Liver (tissue), 9 donors: ENCODE results near the gene RPS6KA2. TPM values are rescaled to one million over a fixed set of nuclear protein-coding genes. Genes with fewer than 3 reads are reported as not detected.

ENCODE experiments used
- DNase-seq: peaks from one replicate; pipeline ENCODE4 v3.0.0-alpha.2; 2017; ENCODE audit warnings: low spot score
- H3K27ac ChIP-seq, 2 donors: one replicate each; pipeline ENCODE4 v1.7.0; 2013; ENCODE audit warnings: inconsistent platforms in 2 of 2, low read length in 2 of 2, control low read depth in 1 of 2, low read depth in 1 of 2, mild to moderate bottlenecking in 1 of 2
- H3K27me3 ChIP-seq, 4 donors: one replicate each; pipeline versions ENCODE4 v1.6.1 to v1.7.0; 2013; ENCODE audit warnings: low read length in 3 of 4, inconsistent platforms in 1 of 4, mild to moderate bottlenecking in 1 of 4, moderate library complexity in 1 of 4; ENCODE audit not compliant: control insufficient read depth in 4 of 4, insufficient read depth in 4 of 4
- H3K36me3 ChIP-seq, 4 donors: one replicate each; pipeline versions ENCODE4 v1.6.1 to v1.7.0; 2013; ENCODE audit warnings: low read length in 3 of 4, mild to moderate bottlenecking in 3 of 4, low read depth in 1 of 4, moderate library complexity in 1 of 4; ENCODE audit not compliant: control insufficient read depth in 4 of 4, insufficient read depth in 3 of 4
- H3K4me1 ChIP-seq, 4 donors: one replicate each; pipeline versions ENCODE4 v1.6.1 to v1.7.0; 2013; ENCODE audit warnings: low read length in 3 of 4, mild to moderate bottlenecking in 3 of 4, moderate library complexity in 1 of 4; ENCODE audit not compliant: control insufficient read depth in 4 of 4, insufficient read depth in 4 of 4
- H3K4me3 ChIP-seq, 3 donors: one replicate each; pipeline versions ENCODE4 v1.6.1 to v1.7.0; 2013; ENCODE audit warnings: low read length in 3 of 3, control low read depth in 1 of 3, low read depth in 1 of 3, mild to moderate bottlenecking in 1 of 3
- H3K9ac ChIP-seq, 2 donors: one replicate each; pipeline ENCODE4 v1.7.0; 2013; ENCODE audit warnings: low read length in 2 of 2, mild to moderate bottlenecking in 2 of 2, moderate library complexity in 2 of 2, control low read depth in 1 of 2, low read depth in 1 of 2
- H3K9me3 ChIP-seq, 4 donors: one replicate each; pipeline versions ENCODE4 v1.6.1 to v1.7.0; 2013; ENCODE audit warnings: low read length in 3 of 4; ENCODE audit not compliant: control insufficient read depth in 4 of 4
- ATF3 ChIP-seq: IDR thresholded peaks from 2 replicates; pipeline ENCODE4 v1.6.1; 2016; ENCODE audit warnings: antibody characterized with exemption
- CTCF ChIP-seq: fragments of 150-350 bp; IDR thresholded peaks from 2 replicates; pipeline ENCODE4 v1.5.1; 2017; ENCODE audit warnings: improper control_type of control experiment, low read depth, low read length; ENCODE audit not compliant: missing input control
- EGR1 ChIP-seq, 2 donors: IDR thresholded peaks; 2 replicates each; pipeline ENCODE4 v1.6.1; 2016 to 2018; ENCODE audit warnings: antibody characterized with exemption in 2 of 2, low read depth in 2 of 2
- FOXA1 ChIP-seq: IDR thresholded peaks from 2 replicates; pipeline ENCODE4 v1.6.1; 2016; ENCODE audit warnings: antibody characterized with exemption
- FOXA2 ChIP-seq: IDR thresholded peaks from 2 replicates; pipeline ENCODE4 v1.6.1; 2016; ENCODE audit warnings: antibody characterized with exemption
- GABPA ChIP-seq, 2 donors: IDR thresholded peaks in 1 of 2; conservative IDR thresholded peaks in 1 of 2; 2 replicates each; pipeline ENCODE4 v1.6.1; 2016; ENCODE audit warnings: antibody characterized with exemption in 2 of 2, mild to moderate bottlenecking in 1 of 2, moderate library complexity in 1 of 2
- HNF4A ChIP-seq, 2 donors: conservative IDR thresholded peaks; 2 replicates each; pipeline ENCODE4 v1.6.1; 2016; ENCODE audit warnings: antibody characterized with exemption in 2 of 2, mild to moderate bottlenecking in 2 of 2
- HNF4G ChIP-seq: IDR thresholded peaks from 2 replicates; pipeline ENCODE4 v1.6.1; 2016; ENCODE audit warnings: antibody characterized with exemption
- JUND ChIP-seq, 2 donors: IDR thresholded peaks; 2 replicates each; pipeline ENCODE4 v1.6.1; 2016; ENCODE audit warnings: antibody characterized with exemption in 2 of 2
- NR2F2 ChIP-seq: IDR thresholded peaks from 2 replicates; pipeline ENCODE4 v1.6.1; 2016; ENCODE audit warnings: antibody characterized with exemption
- RAD21 ChIP-seq, 2 donors: IDR thresholded peaks; 2 replicates each; pipeline ENCODE4 v1.6.1; 2016; ENCODE audit warnings: antibody characterized with exemption in 2 of 2, mild to moderate bottlenecking in 2 of 2
- REST ChIP-seq: IDR thresholded peaks from 2 replicates; pipeline ENCODE4 v1.6.1; 2016; ENCODE audit warnings: antibody characterized with exemption, mild to moderate bottlenecking
- RXRA ChIP-seq, 2 donors: IDR thresholded peaks; 2 replicates each; pipeline ENCODE4 v1.6.1; 2017 to 2018; ENCODE audit warnings: antibody characterized with exemption in 2 of 2, mild to moderate bottlenecking in 1 of 2
- SP1 ChIP-seq: IDR thresholded peaks from 2 replicates; pipeline ENCODE4 v1.6.1; 2018; ENCODE audit warnings: antibody characterized with exemption, mild to moderate bottlenecking
- TAF1 ChIP-seq: conservative IDR thresholded peaks from 2 replicates; pipeline ENCODE4 v1.6.1; 2016; ENCODE audit warnings: antibody characterized with exemption, mild to moderate bottlenecking
- WGBS: extraction: QIAGEN DNeasy Blood & Tissue Kit; methylation state at CpG from one replicate; pipeline ENCODE4 v1.1.7; 2013; 5-methylcytosine and 5-hydroxymethylcytosine counted together
- polyA plus RNA-seq, 2 donors: library from polyadenylated mRNA; stranded (reverse) in 1 of 2; unstranded in 1 of 2; fragments of 200-250 nt in 1 of 2; fragments of >200 nt in 1 of 2; fragmentation: Nextera tagmentation in 1 of 2; extraction: Ambion mirVana in 1 of 2; gene quantifications; one replicate each; pipeline versions ENCODE4 v1.2.1 to v1.2.3, GENCODE V29; 2013 to 2015
- total RNA-seq, 2 donors: library from RNA; depleted of rRNA; stranded (reverse); fragments of >200 nt; gene quantifications; one replicate each; pipeline ENCODE4 v1.2.3, GENCODE V29; 2014
- donor health status: healthy.
- donor health status: healthy.
- donor health status: healthy.
- donor health status: healthy.
- donor health status: healthy.

The RPS6KA2 gene
- total and polyA plus RNA-seq, 4 donors, result 2.5 to 9.0 (median 5.0) TPM

DNA sequence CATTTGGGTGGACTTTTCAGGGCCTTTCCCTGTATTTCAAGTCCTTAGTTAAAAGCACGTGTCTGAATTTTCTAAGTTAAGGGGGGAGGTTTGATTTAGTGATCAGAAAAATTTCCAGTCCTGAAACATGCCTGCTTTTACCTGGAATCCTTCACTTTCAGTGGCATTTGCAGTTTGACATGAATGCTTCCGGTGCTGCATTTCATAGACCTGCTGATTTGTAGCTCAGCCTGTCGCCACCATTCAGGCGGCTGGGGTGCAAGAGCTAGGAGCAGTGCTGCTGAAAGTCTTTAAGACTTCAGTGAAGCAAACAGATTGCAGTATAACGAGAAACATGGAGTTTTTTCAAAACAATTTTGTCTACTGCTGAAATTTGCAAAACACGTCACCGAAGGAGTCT, 14.0 kb downstream of the RPS6KA2 start:
- TF ChIP-seq GABPA (IDR thresholded peaks at IDR 0.05 in 1 of 2, conservative IDR thresholded peaks at IDR 0.05 in 1 of 2) (no peak), SP1 (no peak), HNF4A (conservative IDR thresholded peaks at IDR 0.05) (no peak), JUND (IDR thresholded peaks at IDR 0.05) (no peak)
- no peak overlapping the region for H3K27ac ChIP-seq
- WGBS, result 95% methylated on average over 7 of the region's 7 CpGs

DNA sequence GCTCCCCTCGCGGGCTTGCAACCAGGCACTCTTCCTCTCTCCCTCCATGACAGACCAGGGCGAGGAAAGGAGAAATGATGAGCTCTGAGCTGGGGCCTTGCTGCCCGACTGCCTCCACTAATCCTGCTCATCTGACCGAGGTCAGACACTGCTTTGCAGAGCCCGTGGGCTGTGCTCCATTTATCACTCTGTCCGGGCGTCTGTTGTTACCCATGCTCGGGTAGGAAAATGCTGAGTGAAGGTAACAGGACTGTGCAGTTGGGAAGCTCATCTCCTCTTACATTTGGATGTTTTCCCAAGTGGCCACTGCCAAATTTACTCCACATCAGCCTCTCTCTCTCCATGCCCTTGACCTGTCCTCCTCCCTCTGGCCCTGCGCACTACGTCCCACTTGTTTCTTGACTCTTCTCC, 14.6 kb downstream of the RPS6KA2 start:
- no peaks in the 10 kb centered on the region for H3K4me1 ChIP-seq
- no peaks in the 10 kb centered on the region for H3K27me3 ChIP-seq
- TF ChIP-seq NR2F2 (no peak), HNF4A (conservative IDR thresholded peaks at IDR 0.05) (no peak), HNF4G (no peak), GABPA (IDR thresholded peaks at IDR 0.05 in 1 of 2, conservative IDR thresholded peaks at IDR 0.05 in 1 of 2) (no peak), ATF3 (no peak), CTCF (no peak), EGR1 (IDR thresholded peaks at IDR 0.05; ENCODE audit: low read depth in 2 of 2) (no peak), RXRA (IDR thresholded peaks at IDR 0.05) (no peak), TAF1 (no peak), FOXA1 (no peak), SP1 (no peak), RAD21 (IDR thresholded peaks at IDR 0.05) (no peak), REST (no peak), FOXA2 (no peak)
- H3K36me3 ChIP-seq, result no peaks in the 10 kb centered on the region
- H3K27ac ChIP-seq, result no peak overlapping the region
- WGBS, result 92% methylated on average over 11 of the region's 11 CpGs
- DNase-seq, result no peak
- no peak overlapping the region for H3K4me3 ChIP-seq
- no peak overlapping the region for H3K9ac ChIP-seq
- no peaks in the 10 kb centered on the region for H3K9me3 ChIP-seq

More for the DNA sequence above, 14.0 kb downstream of the RPS6KA2 start:
- Histone ChIP-seq H3K4me1 (no peaks in the 10 kb centered on the region), H3K4me3 (no peak overlapping the region), H3K27me3 (no peaks in the 10 kb centered on the region), H3K9ac (no peak overlapping the region), H3K9me3 (no peaks in the 10 kb centered on the region), H3K36me3 (no peaks in the 10 kb centered on the region)
- DNase-seq, result no peak
